OCI-LY3 (cell line): ENCODE data around the gene SOX5.

Experiments used
- H2AFZ ChIP-seq: fragments of 200-600, 300-600 bp; shearing (Covaris generic); 2 replicates; pipeline ENCODE4 v1.6.0; 2014; ENCODE audit warnings: antibody characterized with exemption, low read depth, low read length
- H3K27ac ChIP-seq: fragments of 200-600, 300-600 bp; sonication (generic); 2 replicates; pipeline ENCODE4 v1.5.1; 2014; ENCODE audit warnings: mild to moderate bottlenecking, low read length, moderate library complexity, mixed read lengths
- H3K27me3 ChIP-seq: fragments of 200-600, 300-600 bp; sonication (generic); 2 replicates; pipeline ENCODE4 v1.6.1; 2014; ENCODE audit warnings: low read depth, low read length, mixed read lengths
- H3K36me3 ChIP-seq: fragments of 200-600, 300-600 bp; sonication (generic); replicated peaks from 2 replicates; pipeline ENCODE3; 2014; ENCODE audit warnings: low read depth, low read length, mixed read lengths
- H3K4me1 ChIP-seq: fragments of 300-600, 200-600 bp; sonication (generic); 2 replicates; pipeline ENCODE4 v1.6.1; 2014; ENCODE audit warnings: low read length, mixed read lengths
- H3K4me2 ChIP-seq: fragments of 200-600, 300-600 bp; sonication (generic); 2 replicates; pipeline ENCODE4 v1.6.1; 2014; ENCODE audit warnings: low read length, mixed read lengths
- H3K4me3 ChIP-seq: fragments of 300-600, 200-600 bp; sonication (generic); 2 replicates; pipeline ENCODE4 v1.5.1; 2014; ENCODE audit warnings: antibody characterized with exemption, mild to moderate bottlenecking, low read length, moderate library complexity
- H3K79me2 ChIP-seq: fragments of 300-600, 200-600 bp; shearing (Covaris generic); 2 replicates; pipeline ENCODE4 v1.6.1; 2014; ENCODE audit warnings: mild to moderate bottlenecking, low read length, mixed read lengths
- H3K9ac ChIP-seq: fragments of 300-600, 200-600 bp; shearing (Covaris generic); 2 replicates; pipeline ENCODE4 v1.6.0; 2014; ENCODE audit warnings: mild to moderate bottlenecking, low read length, moderate library complexity
- H3K9me3 ChIP-seq: fragments of 200-600, 300-600 bp; shearing (Covaris generic); 2 replicates; pipeline ENCODE4 v1.6.1; 2014; ENCODE audit warnings: low read length, mixed read lengths; ENCODE audit not compliant: insufficient read depth
- H4K20me1 ChIP-seq: fragments of 200-600, 300-600 bp; sonication (generic); 2 replicates; pipeline ENCODE4 v1.6.1; 2016; ENCODE audit warnings: low read length, mixed read lengths; ENCODE audit not compliant: insufficient read depth
- CTCF ChIP-seq: fragments of 200-600, 300-600 bp; sonication (generic); IDR thresholded peaks from 2 replicates; pipeline ENCODE4 v1.5.1; 2014; ENCODE audit warnings: antibody characterized with exemption, low read length, low read depth
- EZH2phosphoT487 ChIP-seq: fragments of 200-600 bp; shearing (Covaris generic); IDR thresholded peaks from 2 replicates; pipeline ENCODE4 v1.6.1; 2018; ENCODE audit warnings: antibody characterized with exemption, mixed run types, low read depth

The SOX5 gene

DNA sequence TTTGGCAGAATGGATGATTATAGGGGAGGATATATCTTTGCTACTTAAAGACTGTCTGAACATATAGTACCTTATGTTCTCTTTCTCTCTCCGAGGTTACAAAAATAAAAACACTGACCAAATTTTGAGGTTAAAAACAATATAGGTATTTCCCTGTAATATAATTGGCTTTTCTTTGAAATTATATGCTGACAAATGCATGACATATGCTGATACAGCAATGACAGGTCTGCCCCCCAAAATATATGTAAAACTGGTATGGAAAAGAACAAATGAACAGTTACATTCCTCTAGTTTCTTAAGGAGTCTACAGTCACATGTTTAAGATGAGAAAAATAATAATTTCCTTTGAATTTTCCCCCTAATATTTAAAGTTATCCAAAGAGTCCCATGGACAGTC lies 405.7 kb downstream of the SOX5 start:
- Histone ChIP-seq H4K20me1 (no peaks in the 10 kb centered on the region), H3K36me3 (peaks cover 65% of the 10 kb centered on the region), H3K9me3 (no peaks in the 10 kb centered on the region), H3K79me2 (no peaks in the 10 kb centered on the region), H3K9ac (no peak overlapping the region), H3K27me3 (no peaks in the 10 kb centered on the region), H3K4me1 (no peaks in the 10 kb centered on the region), H2AFZ (no peak overlapping the region), H3K27ac (no peak overlapping the region), H3K4me2 (no peak overlapping the region), H3K4me3 (no peak overlapping the region)
- TF ChIP-seq CTCF (no peak), EZH2phosphoT487 (no peak)

- H2AFZ ChIP-seq: no peak overlapping the region
- H3K9me3 ChIP-seq: no peaks in the 10 kb centered on the region
- no peak overlapping the region for H3K4me2 ChIP-seq
- no peak overlapping the region for H3K27ac ChIP-seq
- peaks cover 8% of the 10 kb centered on the region for H3K4me1 ChIP-seq
- no peaks in the 10 kb centered on the region for H3K79me2 ChIP-seq
- TF ChIP-seq CTCF (no peak), EZH2phosphoT487 (no peak)
- H3K36me3 ChIP-seq: peaks cover 71% of the 10 kb centered on the region
- H3K27me3 ChIP-seq: no peaks in the 10 kb centered on the region
- H4K20me1 ChIP-seq: no peaks in the 10 kb centered on the region
- no peak overlapping the region for H3K9ac ChIP-seq
- H3K4me3 ChIP-seq: no peak overlapping the region
Measured at GRCh38 chr12:23542187-23542586, 407.3 kb downstream of the SOX5 start.

GRCh38 chr12:23540572-23540971 lies 408.9 kb downstream of the SOX5 start:
- Histone ChIP-seq H2AFZ (no peak overlapping the region), H4K20me1 (no peaks in the 10 kb centered on the region), H3K4me2 (no peak overlapping the region), H3K4me1 (peaks cover 22% of the 10 kb centered on the region), H3K9me3 (no peaks in the 10 kb centered on the region), H3K9ac (no peak overlapping the region), H3K4me3 (no peak overlapping the region), H3K27ac (no peak overlapping the region), H3K36me3 (peaks cover 61% of the 10 kb centered on the region), H3K27me3 (no peaks in the 10 kb centered on the region), H3K79me2 (no peaks in the 10 kb centered on the region)
- TF ChIP-seq EZH2phosphoT487 (no peak), CTCF (no peak)

DNA sequence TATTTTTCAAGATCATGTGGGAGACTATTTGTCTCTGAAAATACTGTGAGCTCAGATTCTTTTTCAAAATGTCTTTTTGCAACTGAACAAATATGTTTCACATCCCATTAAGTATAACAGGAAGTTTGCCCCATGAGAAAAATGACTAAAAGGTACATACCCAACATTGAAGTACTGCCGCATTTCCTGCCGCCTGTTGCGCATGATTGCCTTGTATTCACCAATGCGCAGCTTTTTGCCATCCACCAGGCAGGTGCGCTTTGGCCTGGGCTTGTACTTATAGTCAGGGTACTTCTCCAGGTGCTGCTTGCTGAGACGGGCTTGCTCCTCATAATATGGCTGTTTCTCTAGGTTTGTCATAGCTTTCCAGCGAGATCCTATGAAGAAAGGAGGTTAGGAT lies 413.2 kb downstream of the SOX5 start:
- peak overlapping the region; percentile 55 for H3K9ac ChIP-seq
- H3K27ac ChIP-seq: peak overlapping the region; percentile 95
- peak overlapping the region; percentile 66 for H3K4me2 ChIP-seq
- TF ChIP-seq EZH2phosphoT487 (no peak), CTCF (no peak)
- H2AFZ ChIP-seq: no peak overlapping the region
- peak overlapping the region; percentile 39 for H3K4me3 ChIP-seq
- H4K20me1 ChIP-seq: no peaks in the 10 kb centered on the region
- no peaks in the 10 kb centered on the region for H3K9me3 ChIP-seq
- no peaks in the 10 kb centered on the region for H3K27me3 ChIP-seq
- peaks cover 64% of the 10 kb centered on the region for H3K36me3 ChIP-seq
- no peaks in the 10 kb centered on the region for H3K79me2 ChIP-seq
- H3K4me1 ChIP-seq: peaks cover 29% of the 10 kb centered on the region
